Epithelial cell of esophagus (primary cell): Measurements from ENCODE around the gene OR56A4.
"Not testable (repeated sequence)": the region's sequence is repeated elsewhere in the genome, so short reads cannot be mapped to it uniquely, and the experiment has no call there.

Experiments
- DNase-seq: peaks from one replicate; pipeline ENCODE4 v3.0.0; 2010; ENCODE audit warnings: low read depth
- H3K4me3 ChIP-seq: 2 replicates; pipeline ENCODE4 v1.5.1; 2011; ENCODE audit warnings: mild to moderate bottlenecking, low read length, control low read depth
- TF ChIP-seq, protein P1 (sequence below): IDR thresholded peaks from 2 replicates; pipeline ENCODE4 v1.5.1; 2011; ENCODE audit warnings: low read depth, mild to moderate bottlenecking, low read length, control low read depth, inconsistent platforms; ENCODE audit not compliant: insufficient read depth; ENCODE audit errors: missing control alignments

Gene OR56A4

GRCh38 chr11:5967708-5968107 is 39.0 kb downstream of the OR56A4 start:
- peak; percentile 51 for DNase-seq
- TF ChIP-seq, protein P1, sequence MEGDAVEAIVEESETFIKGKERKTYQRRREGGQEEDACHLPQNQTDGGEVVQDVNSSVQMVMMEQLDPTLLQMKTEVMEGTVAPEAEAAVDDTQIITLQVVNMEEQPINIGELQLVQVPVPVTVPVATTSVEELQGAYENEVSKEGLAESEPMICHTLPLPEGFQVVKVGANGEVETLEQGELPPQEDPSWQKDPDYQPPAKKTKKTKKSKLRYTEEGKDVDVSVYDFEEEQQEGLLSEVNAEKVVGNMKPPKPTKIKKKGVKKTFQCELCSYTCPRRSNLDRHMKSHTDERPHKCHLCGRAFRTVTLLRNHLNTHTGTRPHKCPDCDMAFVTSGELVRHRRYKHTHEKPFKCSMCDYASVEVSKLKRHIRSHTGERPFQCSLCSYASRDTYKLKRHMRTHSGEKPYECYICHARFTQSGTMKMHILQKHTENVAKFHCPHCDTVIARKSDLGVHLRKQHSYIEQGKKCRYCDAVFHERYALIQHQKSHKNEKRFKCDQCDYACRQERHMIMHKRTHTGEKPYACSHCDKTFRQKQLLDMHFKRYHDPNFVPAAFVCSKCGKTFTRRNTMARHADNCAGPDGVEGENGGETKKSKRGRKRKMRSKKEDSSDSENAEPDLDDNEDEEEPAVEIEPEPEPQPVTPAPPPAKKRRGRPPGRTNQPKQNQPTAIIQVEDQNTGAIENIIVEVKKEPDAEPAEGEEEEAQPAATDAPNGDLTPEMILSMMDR: no peak
- H3K4me3 ChIP-seq: no peak overlapping the region

DNA sequence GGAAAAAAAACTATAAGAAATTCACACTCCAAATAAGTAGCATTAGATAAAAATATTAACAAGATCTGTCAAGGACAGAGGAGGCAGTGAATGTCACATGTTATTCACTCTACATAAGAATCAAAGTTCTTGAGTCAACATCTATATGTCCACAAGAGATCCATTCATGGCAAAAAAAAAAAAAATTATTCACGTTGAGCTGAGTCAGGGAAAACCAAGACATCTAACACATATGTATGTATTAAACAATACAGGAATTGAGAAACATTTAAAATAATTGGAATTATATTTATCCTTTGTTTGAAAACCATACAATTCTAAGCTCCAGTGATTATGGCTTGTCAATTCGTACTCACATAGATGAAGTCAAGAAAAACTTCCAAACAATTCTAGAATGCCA is 39.8 kb downstream of the OR56A4 start:
- no peak for DNase-seq
- TF ChIP-seq, protein P1: no peak
- no peak overlapping the region for H3K4me3 ChIP-seq

DNA sequence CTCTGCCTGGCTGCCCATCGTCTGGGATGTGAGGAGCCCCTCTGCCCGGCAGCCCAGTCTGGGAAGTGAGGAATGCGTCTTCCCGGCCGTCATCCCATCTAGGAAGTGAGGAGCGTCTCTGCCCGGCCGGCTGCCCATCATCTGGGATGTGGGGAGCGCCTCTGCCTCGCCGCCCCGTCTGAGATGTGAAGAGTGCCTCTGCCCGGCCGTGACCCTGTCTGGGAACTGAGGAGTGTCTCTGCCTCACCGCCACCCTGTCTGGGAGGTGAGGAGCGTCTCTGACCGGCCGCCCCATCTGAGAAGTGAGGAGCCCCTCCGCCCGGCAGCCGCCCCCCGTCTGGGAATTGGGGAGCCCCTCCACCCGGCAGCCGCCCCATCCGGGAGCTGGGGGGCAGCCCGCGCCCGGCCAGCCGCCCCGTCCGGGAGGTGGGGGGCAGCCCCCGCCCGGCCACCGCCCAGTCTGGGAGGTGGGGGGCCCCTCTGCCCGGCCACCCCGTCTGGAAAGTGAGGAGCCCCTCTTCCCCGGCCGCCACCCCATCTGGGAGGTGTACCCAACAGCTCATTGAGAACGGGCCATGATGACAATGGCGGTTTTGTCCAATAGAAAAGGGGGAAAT is 45.9 kb downstream of the OR56A4 start:
- DNase-seq, H3K4me3 ChIP-seq: not testable (repeated sequence)

GRCh38 chr11:5955586-5955985 is 51.2 kb downstream of the OR56A4 start:
- TF ChIP-seq, protein P1: no peak
- DNase-seq: no peak
- no peak overlapping the region for H3K4me3 ChIP-seq
